Hepatocyte (in vitro differentiated cells): ENCODE data around the gene RGN.

Experiments
- CTCF ChIP-seq: fragments of 200-600 bp; sonication (generic); IDR thresholded peaks from 2 replicates; pipeline ENCODE4 v1.5.1; 2016; ENCODE audit warnings: antibody characterized with exemption, mild to moderate bottlenecking; ENCODE audit not compliant: poor library complexity
- EZH2 ChIP-seq: fragments of 200-600 bp; sonication (generic); IDR thresholded peaks from 2 replicates; pipeline ENCODE4 v1.6.1; 2016; ENCODE audit warnings: antibody characterized with exemption, mild to moderate bottlenecking, borderline replicate concordance
- EZH2phosphoT487 ChIP-seq: fragments of 200-600 bp; sonication (generic); IDR thresholded peaks from one replicate; pipeline ENCODE4 v1.6.1; 2018; ENCODE audit warnings: antibody characterized with exemption, mild to moderate bottlenecking, low read depth, moderate library complexity; ENCODE audit not compliant: unreplicated experiment, severe bottlenecking

GRCh38 chrX:47080915-47081236 is 2.6 kb downstream of the RGN start:
- TF ChIP-seq CTCF (no peak), EZH2 (no peak), EZH2phosphoT487 (no peak)
